ENCODE measurements around the gene RBFOX2.
"Not testable (repeated sequence)": the region's sequence is repeated elsewhere in the genome, so short reads cannot be mapped to it uniquely, and the experiment has no call there.

RBFOX2 gene

DNA sequence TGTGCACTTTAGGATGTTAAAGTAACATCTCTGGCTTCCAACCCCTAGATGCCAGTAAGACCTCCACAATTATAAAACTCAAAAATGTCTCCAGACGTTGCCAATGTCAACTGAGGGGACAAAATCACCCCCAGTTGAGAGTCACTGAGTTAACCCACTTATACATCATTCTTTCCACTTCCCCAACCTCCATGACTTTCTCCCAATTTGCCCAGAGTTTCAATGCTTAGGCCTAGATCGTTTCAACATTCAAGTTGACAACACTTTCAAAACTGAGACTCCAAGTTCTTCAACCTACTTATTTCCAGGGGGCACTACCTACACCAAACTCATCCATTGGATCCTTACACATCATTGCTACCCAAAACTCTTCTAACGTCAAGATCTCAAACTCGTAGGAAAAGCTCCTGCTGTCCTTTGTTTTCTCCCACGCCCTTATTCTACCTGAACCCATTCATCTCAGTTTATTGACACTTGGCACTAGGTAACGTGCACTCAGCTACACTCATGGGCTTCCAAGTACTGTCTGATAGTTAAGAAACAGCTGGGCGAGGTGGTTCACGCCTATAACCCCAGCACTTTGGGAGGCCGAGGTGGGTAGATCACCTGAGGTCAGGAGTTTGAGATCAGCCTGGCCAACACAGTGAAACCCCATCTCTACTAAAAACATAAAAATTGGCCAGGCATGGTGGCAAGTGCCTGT, 24.5 kb downstream of the RBFOX2 start:
- no peak for DNase-seq

DNA sequence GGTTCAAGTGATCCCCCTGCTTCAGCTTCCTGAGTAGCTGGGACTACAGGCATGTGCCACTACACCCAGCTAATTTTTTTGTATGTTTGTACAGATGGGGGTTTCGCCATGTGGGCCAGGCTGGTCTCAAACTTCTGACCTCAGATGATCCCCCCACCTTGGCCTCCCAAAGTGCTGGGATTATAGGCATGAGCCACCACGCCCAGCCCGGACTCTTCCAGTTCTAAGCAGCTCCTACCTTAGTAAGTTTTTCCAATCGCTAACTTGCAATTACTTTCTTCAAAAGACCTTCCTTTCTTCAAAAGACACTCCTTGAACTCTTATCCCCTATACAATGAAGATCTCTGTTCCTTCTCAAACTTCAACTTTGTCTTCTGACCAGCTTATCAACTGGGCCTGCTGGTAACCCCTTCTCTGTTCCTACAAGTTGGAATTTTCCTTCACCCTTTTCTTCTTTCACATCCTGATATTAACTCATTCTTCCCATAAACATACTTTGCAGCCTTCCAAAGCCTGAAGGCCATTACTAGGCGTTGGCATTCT, 25.8 kb downstream of the RBFOX2 start:
- no peak for DNase-seq

DNA sequence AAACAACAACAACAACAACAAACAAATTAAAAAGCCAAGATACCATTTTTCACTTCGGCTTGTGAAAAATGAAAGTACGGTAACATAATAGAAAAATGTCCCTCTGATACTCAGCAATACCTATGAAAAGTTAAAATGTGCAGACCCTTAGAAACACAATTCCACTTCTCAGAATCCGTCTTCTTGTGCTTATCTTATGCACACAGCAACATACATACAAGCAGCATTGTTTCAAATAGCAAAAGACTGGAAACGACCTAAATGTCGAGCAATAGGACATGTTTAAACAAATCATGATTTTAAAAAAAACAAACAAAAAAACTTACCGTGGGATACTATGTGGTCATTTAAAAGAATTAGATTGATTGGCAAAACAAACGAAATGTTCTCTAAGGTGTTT, 26.5 kb downstream of the RBFOX2 start:
- DNase-seq, result no peak

- DNase-seq, result no peak
These were observed 29.9 kb downstream of the RBFOX2 start for GRCh38 chr22:35998748-35999147.

- DNase-seq, result no peak
These were observed 31.2 kb downstream of the RBFOX2 start for GRCh38 chr22:35997438-35997837.

DNA sequence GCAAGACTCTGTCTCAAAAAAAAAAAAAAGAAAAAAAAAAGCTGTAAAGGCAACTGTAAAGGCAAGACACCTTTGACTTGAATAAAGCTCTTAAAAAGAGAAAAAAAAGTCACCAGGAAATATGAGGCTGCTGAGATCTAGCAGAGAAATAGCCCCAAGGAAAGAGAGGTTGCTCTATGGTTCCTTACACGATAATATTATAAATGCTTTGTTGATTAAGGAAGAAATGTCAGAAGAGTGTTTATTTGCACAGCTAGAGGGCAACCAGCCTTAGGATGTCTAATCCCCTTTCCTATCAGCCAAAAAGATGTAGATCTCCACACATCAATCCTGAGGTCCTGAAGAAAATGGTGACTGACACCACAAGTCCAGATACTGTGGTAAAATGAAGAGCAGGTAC, 32.0 kb downstream of the RBFOX2 start:
- no peak for DNase-seq

GRCh38 chr22:35995772-35996171, 32.9 kb downstream of the RBFOX2 start:
- no peak for DNase-seq

DNA sequence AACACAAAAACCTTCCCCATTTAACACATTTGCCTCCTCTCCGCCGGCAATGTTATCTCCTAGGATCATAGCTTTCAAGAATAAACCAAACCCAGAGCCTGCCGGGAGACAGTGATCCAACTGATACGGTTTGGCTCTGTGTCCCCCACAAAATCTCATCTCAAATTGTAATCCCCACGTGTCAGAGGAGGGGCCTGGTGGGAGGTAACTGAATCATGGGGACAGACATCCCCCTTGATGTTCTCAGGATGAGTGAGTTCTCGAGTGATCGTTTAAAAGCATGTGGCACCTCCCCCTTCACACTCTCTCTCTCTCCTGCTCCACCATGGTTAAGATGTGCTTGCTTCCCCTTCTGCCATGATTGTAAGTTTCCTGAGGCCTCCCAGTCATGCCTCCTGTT, 33.3 kb downstream of the RBFOX2 start:
- no peak for DNase-seq

GRCh38 chr22:35993727-35994126, 34.9 kb downstream of the RBFOX2 start:
- DNase-seq, result not testable (repeated sequence)

- no peak for DNase-seq
These were observed 35.4 kb downstream of the RBFOX2 start for GRCh38 chr22:35993048-35993714.

DNA sequence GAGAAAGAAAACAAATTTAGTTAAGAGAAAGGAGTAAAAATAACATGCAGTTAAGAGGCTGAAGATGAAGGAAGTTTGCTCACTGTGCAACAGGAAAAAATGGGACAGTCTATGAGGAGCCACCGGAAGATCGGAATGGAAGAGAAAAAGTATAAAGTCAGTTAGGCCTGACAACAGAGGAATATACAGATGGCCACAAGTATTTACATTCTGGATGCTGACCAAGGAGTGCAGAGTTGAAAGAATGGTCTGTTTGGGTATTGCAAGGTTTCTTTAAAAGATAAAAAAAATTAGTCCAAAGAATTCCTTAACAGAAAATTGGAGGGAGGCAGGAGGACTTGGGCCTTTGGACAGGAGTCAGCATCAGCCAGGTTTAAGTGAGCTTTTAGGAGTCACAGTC, 37.5 kb downstream of the RBFOX2 start:
- no peak for DNase-seq

- no peak for DNase-seq
These were observed 40.6 kb downstream of the RBFOX2 start for GRCh38 chr22:35988030-35988429.

DNA sequence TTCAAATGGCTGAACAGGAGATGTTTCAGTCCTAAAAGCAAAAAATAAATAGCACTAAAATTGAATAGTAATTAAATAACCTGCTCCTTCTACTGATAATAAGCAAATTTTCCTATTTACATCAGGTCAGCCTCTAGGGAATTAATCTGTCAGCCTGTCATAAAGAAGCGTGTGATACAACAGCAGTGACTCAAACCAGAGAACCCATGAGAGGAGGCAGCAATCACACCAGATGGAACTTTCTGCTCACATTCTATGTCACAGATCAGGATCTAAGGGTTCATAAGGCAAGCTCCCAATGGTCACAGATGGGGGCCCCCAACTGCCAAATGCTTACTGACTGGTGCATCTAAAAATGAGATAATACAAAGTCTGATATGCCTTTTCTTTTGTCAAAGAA, 41.1 kb downstream of the RBFOX2 start:
- no peak for DNase-seq

GRCh38 chr22:35986088-35986487, 42.5 kb downstream of the RBFOX2 start:
- no peak for DNase-seq

GRCh38 chr22:35985371-35985770, 43.3 kb downstream of the RBFOX2 start:
- DNase-seq, result no peak

DNA sequence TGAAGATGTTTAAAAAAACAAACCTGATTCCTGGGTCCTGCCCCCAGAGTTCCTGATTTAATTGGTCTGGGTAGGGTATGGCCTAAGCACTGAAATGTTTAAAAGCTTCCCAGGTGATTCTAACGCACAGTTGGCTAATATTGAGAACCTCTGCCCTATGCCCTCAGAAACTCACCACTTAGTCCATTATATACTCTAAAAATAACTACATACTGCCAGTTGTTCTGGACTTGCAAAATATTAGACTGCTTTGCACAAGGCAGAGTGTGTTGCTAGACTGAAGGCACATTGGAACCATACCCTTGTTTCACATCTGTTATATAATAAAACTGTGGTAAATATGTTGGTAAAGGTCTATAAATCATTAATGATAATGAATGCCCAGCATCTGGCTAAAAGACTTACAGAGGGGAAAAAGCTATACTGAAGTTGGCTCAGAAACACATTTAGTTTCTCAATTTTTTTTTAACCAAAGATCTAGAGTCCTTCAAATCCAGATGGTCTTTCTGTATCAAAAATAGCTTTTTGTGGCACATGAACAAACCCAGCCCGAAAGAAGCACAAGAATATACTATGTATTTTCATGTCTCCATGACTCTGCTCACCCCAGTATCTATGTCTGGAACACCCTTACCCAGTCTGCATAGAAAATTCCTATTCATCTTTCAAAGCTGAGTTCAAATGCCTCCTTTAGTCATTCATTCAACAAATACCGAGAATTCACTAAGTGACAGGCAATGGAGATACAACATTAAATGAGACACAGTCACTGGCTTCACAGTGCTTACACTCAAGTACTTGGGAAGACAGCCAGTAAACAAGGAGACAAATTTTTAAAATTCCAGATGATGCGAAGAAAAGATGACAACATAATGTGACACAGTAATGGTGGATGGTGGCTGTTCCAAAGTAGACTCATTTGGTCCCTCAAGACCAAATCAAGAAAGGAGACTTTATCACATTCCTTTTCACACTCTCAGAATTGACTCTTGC, 44.1 kb downstream of the RBFOX2 start:
- no peak for DNase-seq

DNA sequence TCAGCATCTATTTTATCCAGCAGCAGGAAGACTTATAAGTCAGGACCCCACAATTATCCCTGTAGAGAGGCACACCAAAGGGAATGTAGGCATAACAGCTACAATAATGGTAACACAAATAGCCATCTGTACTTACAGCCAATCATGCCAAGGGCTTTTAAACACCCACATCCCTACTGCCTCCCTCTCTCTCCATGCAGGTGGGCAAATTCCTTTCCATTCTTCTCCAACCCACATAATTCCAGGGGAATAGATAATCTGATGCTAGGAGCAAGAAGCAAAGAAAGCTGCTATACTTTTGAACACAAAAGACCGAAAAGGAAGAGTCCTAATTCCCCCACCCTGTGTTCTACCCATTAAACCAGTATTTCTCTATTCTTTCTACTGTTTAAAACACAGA, 46.7 kb downstream of the RBFOX2 start:
- DNase-seq, result no peak

GRCh38 chr22:35978889-35979288, 49.7 kb downstream of the RBFOX2 start:
- no peak for DNase-seq

DNA sequence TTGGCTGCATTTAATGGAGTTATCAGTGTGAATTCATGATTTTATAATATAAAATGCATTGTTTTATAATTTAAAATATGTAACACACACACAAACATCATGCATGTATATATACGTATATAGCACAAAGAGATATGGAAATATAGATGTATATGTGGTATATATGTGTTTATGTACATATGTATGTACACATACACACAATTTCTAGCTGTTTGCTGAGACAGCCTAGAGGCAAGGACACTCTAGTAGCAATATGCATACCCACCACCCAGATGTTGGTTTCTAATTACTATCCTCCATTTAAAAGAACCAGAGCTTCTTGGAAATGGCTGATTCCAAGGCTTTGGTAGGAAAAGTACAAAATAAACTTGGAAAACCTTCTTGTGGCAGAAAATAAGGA, 50.4 kb downstream of the RBFOX2 start:
- DNase-seq, result no peak

DNA sequence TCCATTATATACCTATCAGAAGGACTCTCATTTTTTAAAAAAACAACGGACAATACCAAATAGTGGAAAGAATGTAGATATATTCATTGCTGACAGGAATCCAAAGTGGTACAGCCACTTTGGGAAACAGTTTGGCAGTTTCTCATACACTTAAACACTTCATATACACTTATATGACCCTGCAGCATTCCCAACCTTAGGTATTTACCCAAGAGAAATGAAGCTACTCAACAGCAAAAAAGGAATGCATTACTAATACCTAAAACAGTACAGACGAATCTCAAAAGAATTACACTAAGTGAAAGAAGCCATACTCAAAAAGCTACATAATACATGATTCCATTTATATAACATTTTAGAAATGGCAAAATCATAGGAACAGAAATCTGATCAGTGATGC, 51.5 kb downstream of the RBFOX2 start:
- no peak for DNase-seq

DNA sequence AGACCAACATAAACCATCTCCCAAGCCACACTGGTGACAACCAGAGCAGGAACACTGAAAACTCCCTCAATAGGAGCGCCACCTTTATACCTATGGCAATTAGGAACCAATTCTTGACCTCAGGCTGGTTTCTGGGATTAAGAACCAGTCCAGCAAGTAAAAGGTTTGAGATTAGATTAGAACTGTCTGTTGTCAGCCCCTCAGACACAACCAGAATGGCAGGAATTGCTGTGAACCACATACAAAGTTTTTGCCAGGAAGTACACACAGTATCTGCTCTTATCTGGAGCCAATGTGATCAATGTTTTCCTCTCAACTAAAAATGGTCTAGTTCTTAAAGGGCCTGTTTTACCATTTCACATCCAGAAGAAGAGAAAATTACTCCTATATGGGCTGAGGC, 55.2 kb downstream of the RBFOX2 start:
- DNase-seq, result no peak

- no peak for DNase-seq
These were observed 56.1 kb downstream of the RBFOX2 start for GRCh38 chr22:35972559-35972958.

- DNase-seq, result no peak
These were observed 57.0 kb downstream of the RBFOX2 start for GRCh38 chr22:35971456-35972119.
